ENCODE results near the gene BTG4. TPM values are rescaled to one million over a fixed set of nuclear protein-coding genes. Genes with fewer than 3 reads are reported as not detected.

BTG4 gene
- total and polyA plus RNA-seq, 2 donors (not counting 1 experiment from before 2014, with no cell fraction given) = not detected

- Histone ChIP-seq H4K20me1 (ENCODE audit: control insufficient read depth, insufficient read depth, low read length, poor library complexity, severe bottlenecking) (no peaks in the 10 kb centered on the region), H3K4me3 (ENCODE audit: control extremely low read depth in 1 of 5, extremely low read depth in 1 of 5, insufficient read depth in 1 of 5, low read depth in 2 of 5, low read length in 4 of 5) (no peak overlapping the region), H3K4me1 (ENCODE audit: control insufficient read depth in 2 of 2, insufficient read depth in 2 of 2, low read length in 2 of 2) (peaks cover 31 to 35% of the 10 kb centered on the region in 2 donors), H3K27me3 (replicated peaks in 1 of 4; ENCODE audit: control extremely low read depth in 1 of 4, control insufficient read depth in 3 of 4, insufficient read depth in 4 of 4, low read length in 3 of 4) (peaks cover 0 to 12% (median under 1%) of the 10 kb centered on the region in 4 experiments), H3K9me3 (ENCODE audit: control extremely low read depth in 1 of 3, control insufficient read depth in 2 of 3, insufficient read depth in 1 of 3, low read length in 2 of 3) (no peaks in the 10 kb centered on the region), H3K36me3 (replicated peaks in 1 of 2; ENCODE audit: control extremely low read depth in 1 of 2, control insufficient read depth in 1 of 2, extremely low read depth in 1 of 2, insufficient read depth in 2 of 2, low read length in 1 of 2) (no peaks in the 10 kb centered on the region), H2AFZ (ENCODE audit: insufficient read depth, low read depth, low read length, poor library complexity, severe bottlenecking) (no peak overlapping the region), H3K79me2 (ENCODE audit: control insufficient read depth, insufficient read depth, low read length) (no peaks in the 10 kb centered on the region), H3K27ac (ENCODE audit: low read length in 2 of 2) (no peak overlapping the region), H3K9ac (ENCODE audit: low read length) (no peak overlapping the region), H3K4me2 (replicated peaks; ENCODE audit: low read depth, low read length, poor library complexity, severe bottlenecking) (no peak overlapping the region)
- WGBS (ENCODE audit: insufficient coverage) = 95% methylated on average over 5 of the region's 5 CpGs
- intact Hi-C loops (cut with micrococcal nuclease) = loop anchor here (2.0 kb wide), 1 partner anchor 1013 kb away; no protein-coding TSS in a partner anchor
- no peak for TF ChIP-seq EZH2 (IDR thresholded peaks at IDR 0.05; ENCODE audit: borderline replicate concordance, insufficient read depth, low read depth, low read length, poor library complexity, severe bottlenecking)
- TF ChIP-seq, protein P1, sequence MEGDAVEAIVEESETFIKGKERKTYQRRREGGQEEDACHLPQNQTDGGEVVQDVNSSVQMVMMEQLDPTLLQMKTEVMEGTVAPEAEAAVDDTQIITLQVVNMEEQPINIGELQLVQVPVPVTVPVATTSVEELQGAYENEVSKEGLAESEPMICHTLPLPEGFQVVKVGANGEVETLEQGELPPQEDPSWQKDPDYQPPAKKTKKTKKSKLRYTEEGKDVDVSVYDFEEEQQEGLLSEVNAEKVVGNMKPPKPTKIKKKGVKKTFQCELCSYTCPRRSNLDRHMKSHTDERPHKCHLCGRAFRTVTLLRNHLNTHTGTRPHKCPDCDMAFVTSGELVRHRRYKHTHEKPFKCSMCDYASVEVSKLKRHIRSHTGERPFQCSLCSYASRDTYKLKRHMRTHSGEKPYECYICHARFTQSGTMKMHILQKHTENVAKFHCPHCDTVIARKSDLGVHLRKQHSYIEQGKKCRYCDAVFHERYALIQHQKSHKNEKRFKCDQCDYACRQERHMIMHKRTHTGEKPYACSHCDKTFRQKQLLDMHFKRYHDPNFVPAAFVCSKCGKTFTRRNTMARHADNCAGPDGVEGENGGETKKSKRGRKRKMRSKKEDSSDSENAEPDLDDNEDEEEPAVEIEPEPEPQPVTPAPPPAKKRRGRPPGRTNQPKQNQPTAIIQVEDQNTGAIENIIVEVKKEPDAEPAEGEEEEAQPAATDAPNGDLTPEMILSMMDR (IDR thresholded peaks at IDR 0.05) = no peak
- no peak for ATAC-seq (ENCODE audit: low read depth)
- POLR2A ChIA-PET = no interaction called here
- no peak overlapping the region for H3K27ac Mint-ChIP-seq
- no peak overlapping the region for H3K4me3 Mint-ChIP-seq
- CTCF ChIA-PET = interaction anchor here (2.1 to 5.5 kb wide), 5 partner anchors 11 to 1247 kb away, joined by 10 to 112 read pairs (median 54); no protein-coding TSS in a partner anchor
- no peaks in the 10 kb centered on the region for H3K9me3 Mint-ChIP-seq (ENCODE audit: insufficient read depth)
- H3K4me1 Mint-ChIP-seq = peaks cover 44% of the 10 kb centered on the region
- H3K27me3 Mint-ChIP-seq = peaks cover 14% of the 10 kb centered on the region
- no peak for DNase-seq
These were observed 64.3 kb downstream of the BTG4 start for GRCh38 chr11:111447931-111448330.

GRCh38 chr11:111447112-111447471 lies 65.1 kb downstream of the BTG4 start:
- Histone ChIP-seq H3K4me2 (replicated peaks; ENCODE audit: low read depth, low read length, poor library complexity, severe bottlenecking) (no peak overlapping the region), H4K20me1 (ENCODE audit: control insufficient read depth, insufficient read depth, low read length, poor library complexity, severe bottlenecking) (no peaks in the 10 kb centered on the region), H3K27ac (ENCODE audit: low read length in 2 of 2) (no peak overlapping the region), H3K27me3 (replicated peaks in 1 of 4; ENCODE audit: control extremely low read depth in 1 of 4, control insufficient read depth in 3 of 4, insufficient read depth in 4 of 4, low read length in 3 of 4) (peaks cover 0 to 5% (median 0%) of the 10 kb centered on the region in 4 experiments), H2AFZ (ENCODE audit: insufficient read depth, low read depth, low read length, poor library complexity, severe bottlenecking) (no peak overlapping the region), H3K9ac (ENCODE audit: low read length) (no peak overlapping the region), H3K9me3 (ENCODE audit: control extremely low read depth in 1 of 3, control insufficient read depth in 2 of 3, insufficient read depth in 1 of 3, low read length in 2 of 3) (no peaks in the 10 kb centered on the region), H3K79me2 (ENCODE audit: control insufficient read depth, insufficient read depth, low read length) (no peaks in the 10 kb centered on the region), H3K4me3 (ENCODE audit: control extremely low read depth in 1 of 5, extremely low read depth in 1 of 5, insufficient read depth in 1 of 5, low read depth in 2 of 5, low read length in 4 of 5) (no peak overlapping the region), H3K4me1 (ENCODE audit: control insufficient read depth in 2 of 2, insufficient read depth in 2 of 2, low read length in 2 of 2) (peaks cover 31 to 35% of the 10 kb centered on the region in 2 donors), H3K36me3 (replicated peaks in 1 of 2; ENCODE audit: control extremely low read depth in 1 of 2, control insufficient read depth in 1 of 2, extremely low read depth in 1 of 2, insufficient read depth in 2 of 2, low read length in 1 of 2) (no peaks in the 10 kb centered on the region)
- POLR2A ChIA-PET = interaction anchor here (0.5 to 1.3 kb wide), 3 partner anchors 160 to 322 kb away, joined by 3 read pairs; no protein-coding TSS in a partner anchor
- TF ChIP-seq EZH2 (IDR thresholded peaks at IDR 0.05; ENCODE audit: borderline replicate concordance, insufficient read depth, low read depth, low read length, poor library complexity, severe bottlenecking) = no peak
- TF ChIP-seq, protein P1 (IDR thresholded peaks at IDR 0.05) = no peak
- DNase-seq = no peak
- CTCF ChIA-PET = interaction anchor here (0.7 to 5.5 kb wide), 22 partner anchors 9 to 1246 kb away, joined by 3 to 112 read pairs (median 5); partner anchors contain the start of gene POU2AF1
- Mint-ChIP-seq H3K4me3 (no peak overlapping the region), H3K4me1 (peaks cover 41% of the 10 kb centered on the region), H3K27me3 (peaks cover 6% of the 10 kb centered on the region), H3K9me3 (ENCODE audit: insufficient read depth) (no peaks in the 10 kb centered on the region), H3K27ac (no peak overlapping the region)
- intact Hi-C loops (cut with micrococcal nuclease) = loop anchor here (2.0 kb wide), 1 partner anchor 1012 kb away; no protein-coding TSS in a partner anchor
- ATAC-seq (ENCODE audit: low read depth) = no peak
- 100% methylated on average over 1 of the region's 4 CpGs for WGBS (ENCODE audit: insufficient coverage)

All from B cell (primary cell).